IPS DF 4.7 (cell line): ENCODE results near the gene CTNND2.
"Not testable (repeated sequence)": the region's sequence is repeated elsewhere in the genome, so short reads cannot be mapped to it uniquely, and the experiment has no call there.

Experiments used
- DNase-seq: peaks from one replicate; pipeline ENCODE4 v3.0.0-alpha.2; 2013; ENCODE audit warnings: low spot score; ENCODE audit errors: extremely low read depth

CTNND2 gene

GRCh38 chr5:11045411-11045810, 858.8 kb downstream of the CTNND2 start:
- DNase-seq: no peak

GRCh38 chr5:11044581-11044980, 859.7 kb downstream of the CTNND2 start:
- no peak for DNase-seq

- DNase-seq: no peak
These were observed 860.4 kb downstream of the CTNND2 start for GRCh38 chr5:11043881-11044280.

- DNase-seq: no peak
These were observed 863.9 kb downstream of the CTNND2 start for GRCh38 chr5:11040345-11040744.

- no peak for DNase-seq
These were observed 865.5 kb downstream of the CTNND2 start for GRCh38 chr5:11038772-11039171.

GRCh38 chr5:11037941-11038340, 866.3 kb downstream of the CTNND2 start:
- no peak for DNase-seq

GRCh38 chr5:11037080-11037479, 867.2 kb downstream of the CTNND2 start:
- no peak for DNase-seq

- no peak for DNase-seq
These were observed 873.6 kb downstream of the CTNND2 start for GRCh38 chr5:11030671-11031070.

- DNase-seq: no peak
These were observed 876.6 kb downstream of the CTNND2 start for GRCh38 chr5:11027660-11028059.

GRCh38 chr5:11026543-11026942, 877.7 kb downstream of the CTNND2 start:
- no peak for DNase-seq

GRCh38 chr5:11023945-11024344, 880.3 kb downstream of the CTNND2 start:
- no peak for DNase-seq

- no peak for DNase-seq
These were observed 890.5 kb downstream of the CTNND2 start for GRCh38 chr5:11013793-11014192.

GRCh38 chr5:11012295-11012694, 892.0 kb downstream of the CTNND2 start:
- no peak for DNase-seq

- no peak for DNase-seq
These were observed 893.6 kb downstream of the CTNND2 start for GRCh38 chr5:11010429-11011210.

GRCh38 chr5:11009576-11009975, 894.7 kb downstream of the CTNND2 start:
- DNase-seq: no peak

GRCh38 chr5:11007269-11007870, 896.9 kb downstream of the CTNND2 start:
- DNase-seq: no peak

GRCh38 chr5:11004523-11004922, 899.7 kb downstream of the CTNND2 start:
- DNase-seq: not testable (repeated sequence)

GRCh38 chr5:11000515-11001353, 903.5 kb downstream of the CTNND2 start:
- no peak for DNase-seq

- DNase-seq: no peak
These were observed 904.5 kb downstream of the CTNND2 start for GRCh38 chr5:10999714-11000113.

- no peak for DNase-seq
These were observed 908.4 kb downstream of the CTNND2 start for GRCh38 chr5:10995891-10996290.

- no peak for DNase-seq
These were observed 909.9 kb downstream of the CTNND2 start for GRCh38 chr5:10994091-10994986.
